Natural killer cell treated with Interleukin-12 subunit alpha and Interleukin-12 subunit beta and Interleukin-15 and Interleukin-18, amount 100 ng/mL, for 72 hours (primary cell): ENCODE data around the gene AUTS2. TPM values are rescaled to one million over a fixed set of nuclear protein-coding genes. Genes with fewer than 3 reads are reported as not detected.

Experiments used
- ATAC-seq, 2 donors: fragments of 150-1000 bp; cut with Tn5 transposase in 1 of 2; sonication (Bioruptor Pico), chemical (Tn5 transposase) in 1 of 2; 2 replicates each; pipeline ENCODE4 v1.10.0; 2021
- DNase-seq: peaks from one replicate; pipeline ENCODE4 v3.0.0; 2022; ENCODE audit warnings: low spot score
- H3K27ac Mint-ChIP-seq, 2 donors: 1 replicate in 1 of 2; 2 replicates in 1 of 2; pipeline ENCODE4 v1.8.0; 2022; ENCODE audit warnings: mixed read lengths in 2 of 2, mild to moderate bottlenecking in 1 of 2, moderate library complexity in 1 of 2
- H3K27me3 Mint-ChIP-seq, 2 donors: 1 replicate in 1 of 2; 2 replicates in 1 of 2; pipeline ENCODE4 v1.8.0; 2022; ENCODE audit warnings: mixed read lengths in 2 of 2
- H3K36me3 Mint-ChIP-seq: one replicate; pipeline ENCODE4 v1.8.0; 2022; ENCODE audit warnings: mixed read lengths
- H3K4me1 Mint-ChIP-seq, 2 donors: 1 replicate in 1 of 2; 2 replicates in 1 of 2; pipeline ENCODE4 v1.8.0; 2022; ENCODE audit warnings: low read depth in 2 of 2, mixed read lengths in 2 of 2, mild to moderate bottlenecking in 1 of 2
- H3K4me3 Mint-ChIP-seq: one replicate; pipeline ENCODE4 v1.8.0; 2022; ENCODE audit warnings: mixed read lengths
- H3K9me3 Mint-ChIP-seq: 2 replicates; pipeline ENCODE4 v1.8.0; 2022; ENCODE audit warnings: mixed read lengths
- total RNA-seq, 2 donors: library from RNA; stranded (reverse); gene quantifications; one replicate each; pipeline ENCODE4 v1.2.3, GENCODE V29; 2022

The AUTS2 gene
- total RNA-seq, 2 donors from 2014 or later: 14.3 to 43.0 TPM

DNA sequence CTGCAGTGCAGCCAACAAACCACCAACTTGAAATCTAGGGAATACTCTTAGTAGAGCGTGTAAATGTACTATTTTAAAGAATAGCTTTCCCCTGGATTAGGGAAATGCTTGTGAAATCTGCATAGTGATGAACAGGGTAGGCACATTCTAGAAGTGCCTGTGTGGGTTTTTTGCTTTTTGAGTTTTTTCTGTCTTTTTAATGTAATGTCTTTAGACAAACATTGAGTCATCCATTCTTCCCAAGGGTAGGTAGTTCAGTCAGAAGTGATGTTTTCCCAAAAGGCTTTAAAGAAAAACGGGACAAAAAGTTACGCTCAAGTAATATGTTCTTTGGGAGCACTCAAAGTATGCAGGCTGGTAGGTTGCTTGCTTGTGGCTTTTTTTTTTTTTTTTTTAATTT, 130.0 kb downstream of the AUTS2 start:
- Mint-ChIP-seq H3K4me3 (no peak overlapping the region), H3K9me3 (peaks cover 3% of the 10 kb centered on the region), H3K4me1 (no peaks in the 10 kb centered on the region), H3K27ac (no peak overlapping the region), H3K36me3 (no peaks in the 10 kb centered on the region), H3K27me3 (no peaks in the 10 kb centered on the region)
- DNase-seq (no peak), ATAC-seq (no peak)

- Mint-ChIP-seq H3K9me3 (no peaks in the 10 kb centered on the region), H3K27me3 (peaks cover 0 to 14% of the 10 kb centered on the region in 2 donors), H3K27ac (no peak overlapping the region), H3K4me3 (no peak overlapping the region), H3K36me3 (no peaks in the 10 kb centered on the region), H3K4me1 (no peaks in the 10 kb centered on the region)
- DNase-seq (no peak), ATAC-seq (no peak)
Observed at GRCh38 chr7:69732203-69732602, 133.9 kb downstream of the AUTS2 start.

- H3K4me1 Mint-ChIP-seq: peaks cover 15 to 22% of the 10 kb centered on the region in 2 donors
- H3K9me3 Mint-ChIP-seq: no peaks in the 10 kb centered on the region
- peaks cover 2 to 14% of the 10 kb centered on the region in 2 donors for H3K27me3 Mint-ChIP-seq
- H3K36me3 Mint-ChIP-seq: no peaks in the 10 kb centered on the region
- H3K27ac Mint-ChIP-seq: no peak overlapping the region
- no peak overlapping the region for H3K4me3 Mint-ChIP-seq
- ATAC-seq (no peak), DNase-seq (no peak)
Observed at GRCh38 chr7:69735582-69735981, 137.3 kb downstream of the AUTS2 start.

GRCh38 chr7:69736126-69736810, 138.0 kb downstream of the AUTS2 start:
- Mint-ChIP-seq H3K27ac (no peak overlapping the region), H3K9me3 (no peaks in the 10 kb centered on the region), H3K27me3 (peaks cover 2 to 14% of the 10 kb centered on the region in 2 donors), H3K36me3 (no peaks in the 10 kb centered on the region), H3K4me1 (peaks cover 15 to 22% of the 10 kb centered on the region in 2 donors), H3K4me3 (no peak overlapping the region)
- DNase-seq (no peak), ATAC-seq (no peak)

GRCh38 chr7:69738396-69738951, 140.2 kb downstream of the AUTS2 start:
- ATAC-seq (peak in 1 of 2 donors; percentile 65), DNase-seq (no peak)
- Mint-ChIP-seq H3K27ac (no peak overlapping the region), H3K4me3 (peak overlapping the region; percentile 34), H3K4me1 (peaks cover 15 to 22% of the 10 kb centered on the region in 2 donors), H3K9me3 (no peaks in the 10 kb centered on the region), H3K27me3 (peaks cover 2 to 14% of the 10 kb centered on the region in 2 donors), H3K36me3 (no peaks in the 10 kb centered on the region)

DNA sequence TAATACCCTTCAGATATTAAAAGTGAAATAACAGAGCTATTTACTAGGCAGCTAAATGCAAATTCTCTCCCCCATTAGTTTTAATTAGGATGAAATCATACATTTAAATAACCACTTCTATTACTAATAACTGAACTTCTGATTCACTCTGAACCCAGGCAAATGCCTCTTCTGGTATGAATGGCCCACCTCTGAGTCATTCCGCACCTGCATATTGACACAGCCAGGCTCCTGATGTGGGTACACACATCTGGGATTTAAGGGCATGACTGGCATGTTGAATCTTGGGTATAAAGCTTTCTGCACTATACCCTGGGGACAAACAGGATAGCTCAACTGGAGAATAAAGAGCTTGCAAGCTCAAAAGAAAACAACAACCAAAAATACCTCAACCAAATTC, 140.9 kb downstream of the AUTS2 start:
- ATAC-seq: peak; percentile 64 to 82
- no peak overlapping the region for H3K27ac Mint-ChIP-seq
- no peaks in the 10 kb centered on the region for H3K9me3 Mint-ChIP-seq
- H3K4me3 Mint-ChIP-seq: peak overlapping the region; percentile 34
- peaks cover 2 to 8% of the 10 kb centered on the region in 2 donors for H3K27me3 Mint-ChIP-seq
- H3K36me3 Mint-ChIP-seq: no peaks in the 10 kb centered on the region
- peaks cover 15 to 22% of the 10 kb centered on the region in 2 donors for H3K4me1 Mint-ChIP-seq
- no peak for DNase-seq

DNA sequence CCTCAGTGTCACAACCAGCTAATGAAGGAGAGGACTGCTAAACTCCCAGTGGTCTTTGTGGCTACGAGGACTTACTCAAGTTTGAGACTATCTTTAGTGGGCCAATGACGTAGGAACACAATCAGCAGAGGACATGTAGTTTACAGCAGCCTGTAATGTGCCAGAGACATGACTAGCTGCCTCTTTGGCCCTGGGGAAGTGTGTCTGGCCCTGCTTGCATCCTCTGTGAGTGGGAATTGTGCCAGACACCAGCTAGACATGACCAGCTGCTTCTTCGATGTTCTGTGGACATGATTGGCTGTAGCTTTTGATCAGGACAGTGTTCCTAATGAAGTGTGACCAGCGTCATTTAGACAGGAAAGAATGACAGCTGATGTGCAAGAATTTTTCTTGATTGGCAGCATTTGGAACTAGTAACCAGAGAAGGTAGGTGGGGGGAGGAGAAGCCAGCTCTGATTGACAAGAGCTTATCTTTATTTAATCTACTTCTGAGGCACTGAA, 141.7 kb downstream of the AUTS2 start:
- H3K9me3 Mint-ChIP-seq: no peaks in the 10 kb centered on the region
- DNase-seq (no peak), ATAC-seq (peak in 1 of 2 donors; percentile 39)
- H3K36me3 Mint-ChIP-seq: no peaks in the 10 kb centered on the region
- H3K27ac Mint-ChIP-seq: no peak overlapping the region
- peaks cover under 1 to 2% of the 10 kb centered on the region in 2 donors for H3K27me3 Mint-ChIP-seq
- peaks cover 15 to 22% of the 10 kb centered on the region in 2 donors for H3K4me1 Mint-ChIP-seq
- peak overlapping the region; percentile 42 for H3K4me3 Mint-ChIP-seq

DNA sequence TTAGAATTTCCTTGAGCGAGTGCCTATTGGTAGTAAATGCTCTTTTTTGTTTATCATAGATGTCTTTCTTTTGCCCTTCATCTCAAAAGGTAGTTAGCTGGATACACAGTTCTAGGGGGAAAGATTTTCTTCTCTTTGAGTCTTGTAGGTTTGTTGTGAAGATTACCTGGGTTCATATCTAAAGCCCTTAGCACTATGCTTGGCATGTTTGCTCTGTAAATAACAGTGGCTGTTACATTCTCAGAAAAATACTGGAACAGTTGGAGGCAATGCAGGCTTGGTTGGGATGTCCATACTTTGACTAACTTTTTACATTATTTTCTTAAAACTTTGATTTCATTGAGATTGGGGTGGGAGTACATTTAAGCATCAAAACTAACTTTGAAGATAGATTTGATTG, 144.0 kb downstream of the AUTS2 start:
- Mint-ChIP-seq H3K9me3 (no peaks in the 10 kb centered on the region), H3K4me3 (no peak overlapping the region), H3K27ac (no peak overlapping the region), H3K4me1 (peaks cover 15 to 22% of the 10 kb centered on the region in 2 donors), H3K27me3 (peaks cover 0 to 2% of the 10 kb centered on the region in 2 donors), H3K36me3 (no peaks in the 10 kb centered on the region)
- ATAC-seq (no peak), DNase-seq (no peak)

DNA sequence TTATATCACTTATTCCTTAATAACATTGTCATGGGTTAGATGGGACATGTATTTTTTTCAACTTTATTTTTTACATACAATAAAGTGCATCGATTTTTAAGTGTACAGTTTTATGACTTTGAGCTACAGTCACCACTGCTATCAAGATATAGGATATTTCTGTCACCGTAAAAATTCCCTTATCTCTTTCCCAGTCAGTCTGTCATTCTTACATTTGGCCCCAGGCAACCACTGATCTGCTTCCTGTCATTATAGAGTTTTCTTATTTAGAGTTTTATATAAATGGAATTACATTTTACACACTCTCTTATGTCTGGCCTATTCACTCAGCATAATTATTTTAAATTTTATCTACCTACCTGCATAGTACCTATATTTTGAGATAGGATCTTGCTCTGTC, 145.2 kb downstream of the AUTS2 start:
- peaks cover 13 to 22% of the 10 kb centered on the region in 2 donors for H3K4me1 Mint-ChIP-seq
- no peak overlapping the region for H3K27ac Mint-ChIP-seq
- no peak for ATAC-seq
- no peak for DNase-seq
- peaks cover 0 to 2% of the 10 kb centered on the region in 2 donors for H3K27me3 Mint-ChIP-seq
- no peaks in the 10 kb centered on the region for H3K9me3 Mint-ChIP-seq
- no peaks in the 10 kb centered on the region for H3K36me3 Mint-ChIP-seq
- H3K4me3 Mint-ChIP-seq: no peak overlapping the region

DNA sequence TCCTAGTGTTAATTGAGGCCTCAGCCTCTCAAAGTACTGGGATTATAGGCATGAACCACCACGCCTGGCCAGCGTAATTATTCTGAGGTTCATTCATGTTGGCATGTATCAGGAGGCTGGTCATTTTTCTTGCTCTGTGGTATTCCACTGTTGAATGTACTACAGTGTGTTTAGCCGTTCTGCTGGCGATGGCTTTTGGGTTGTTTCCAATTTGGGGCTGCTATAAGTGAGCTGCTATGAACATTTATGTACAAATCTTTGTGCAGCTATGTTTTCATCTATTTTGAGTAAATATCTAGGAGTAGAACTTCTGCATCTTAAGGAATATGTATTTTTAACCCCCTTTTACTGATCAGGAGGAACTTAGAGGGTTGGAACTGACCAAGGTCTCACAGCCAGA, 145.8 kb downstream of the AUTS2 start:
- Mint-ChIP-seq H3K9me3 (no peaks in the 10 kb centered on the region), H3K27me3 (peaks cover 0 to 2% of the 10 kb centered on the region in 2 donors), H3K36me3 (no peaks in the 10 kb centered on the region), H3K4me1 (peaks cover 9 to 20% of the 10 kb centered on the region in 2 donors), H3K4me3 (no peak overlapping the region), H3K27ac (no peak overlapping the region)
- ATAC-seq (no peak), DNase-seq (no peak)

- peak in 1 of 2 donors; percentile 24 for ATAC-seq
- no peaks in the 10 kb centered on the region for H3K27me3 Mint-ChIP-seq
- no peaks in the 10 kb centered on the region for H3K36me3 Mint-ChIP-seq
- no peak overlapping the region for H3K27ac Mint-ChIP-seq
- H3K4me1 Mint-ChIP-seq: peaks cover 0 to 7% of the 10 kb centered on the region in 2 donors
- no peaks in the 10 kb centered on the region for H3K9me3 Mint-ChIP-seq
- no peak overlapping the region for H3K4me3 Mint-ChIP-seq
- DNase-seq: no peak
Observed at GRCh38 chr7:69746383-69746782, 148.1 kb downstream of the AUTS2 start.

GRCh38 chr7:69747144-69747543, 148.9 kb downstream of the AUTS2 start:
- H3K36me3 Mint-ChIP-seq: no peaks in the 10 kb centered on the region
- no peak for DNase-seq
- no peak overlapping the region for H3K4me3 Mint-ChIP-seq
- no peaks in the 10 kb centered on the region for H3K9me3 Mint-ChIP-seq
- H3K27ac Mint-ChIP-seq: no peak overlapping the region
- ATAC-seq: peak in 1 of 2 donors; percentile 20
- H3K4me1 Mint-ChIP-seq: peaks cover 0 to 7% of the 10 kb centered on the region in 2 donors
- no peaks in the 10 kb centered on the region for H3K27me3 Mint-ChIP-seq

GRCh38 chr7:69748530-69748929, 150.3 kb downstream of the AUTS2 start:
- DNase-seq (no peak), ATAC-seq (peak in 1 of 2 donors; percentile 38)
- peaks cover 0 to 7% of the 10 kb centered on the region in 2 donors for H3K4me1 Mint-ChIP-seq
- H3K4me3 Mint-ChIP-seq: no peak overlapping the region
- H3K9me3 Mint-ChIP-seq: no peaks in the 10 kb centered on the region
- H3K27ac Mint-ChIP-seq: no peak overlapping the region
- H3K36me3 Mint-ChIP-seq: no peaks in the 10 kb centered on the region
- no peaks in the 10 kb centered on the region for H3K27me3 Mint-ChIP-seq

DNA sequence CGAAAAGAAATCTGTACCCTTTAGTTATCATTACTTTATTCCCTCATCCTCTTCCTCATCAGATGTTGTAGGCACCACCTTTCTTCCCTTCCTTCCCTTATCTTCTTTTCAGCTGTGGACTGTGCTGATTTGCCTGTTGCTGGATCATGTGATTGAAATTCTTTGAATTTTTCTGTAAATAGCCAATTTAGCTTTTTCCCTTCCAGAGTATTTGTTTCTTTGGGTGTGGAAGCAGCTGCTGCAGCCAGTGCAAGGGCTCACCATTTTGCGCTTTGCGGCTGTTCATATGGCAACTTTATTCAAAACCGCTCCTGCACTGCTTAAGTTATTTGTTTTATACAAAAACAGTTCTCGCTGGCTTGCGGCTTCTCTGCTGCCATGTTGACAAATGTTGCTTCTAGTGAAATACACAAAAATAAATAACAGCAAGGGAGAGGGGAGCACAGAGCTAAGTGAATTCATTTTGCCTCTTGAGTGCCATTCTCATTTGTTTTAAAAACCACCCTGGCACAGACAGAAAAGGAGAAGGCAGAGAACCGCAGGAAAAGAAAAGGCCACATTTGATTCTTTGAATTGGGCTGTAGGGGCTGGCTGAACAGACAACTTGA, 151.2 kb downstream of the AUTS2 start:
- no peak overlapping the region for H3K4me3 Mint-ChIP-seq
- H3K36me3 Mint-ChIP-seq: no peaks in the 10 kb centered on the region
- DNase-seq (no peak), ATAC-seq (no peak)
- no peaks in the 10 kb centered on the region for H3K9me3 Mint-ChIP-seq
- H3K27me3 Mint-ChIP-seq: no peaks in the 10 kb centered on the region
- H3K4me1 Mint-ChIP-seq: peaks cover 6 to 11% of the 10 kb centered on the region in 2 donors
- no peak overlapping the region for H3K27ac Mint-ChIP-seq
